Measurements from ENCODE around the gene KCNIP1.

The KCNIP1 gene

DNA sequence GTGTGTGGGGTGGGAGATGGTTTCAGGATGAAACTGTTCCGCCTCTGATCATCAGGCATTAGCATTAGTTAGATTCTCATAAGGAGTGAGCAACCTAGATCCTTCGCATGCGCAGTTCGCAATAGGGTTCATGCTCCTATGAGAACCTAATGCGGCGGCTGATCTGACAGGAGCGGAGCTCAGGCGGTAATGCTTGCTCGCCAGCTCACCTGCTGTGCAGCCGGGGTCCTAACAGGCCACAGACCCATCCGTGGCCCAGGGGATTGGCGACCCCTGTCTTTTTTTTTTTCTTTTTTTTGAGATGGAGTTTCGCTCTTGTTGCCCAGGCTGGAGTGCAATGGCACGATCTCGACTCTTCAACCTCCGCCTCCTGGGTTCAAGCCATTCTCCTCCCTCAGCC lies 119.1 kb downstream of the KCNIP1 start:
- TF ChIP-seq, protein P1, sequence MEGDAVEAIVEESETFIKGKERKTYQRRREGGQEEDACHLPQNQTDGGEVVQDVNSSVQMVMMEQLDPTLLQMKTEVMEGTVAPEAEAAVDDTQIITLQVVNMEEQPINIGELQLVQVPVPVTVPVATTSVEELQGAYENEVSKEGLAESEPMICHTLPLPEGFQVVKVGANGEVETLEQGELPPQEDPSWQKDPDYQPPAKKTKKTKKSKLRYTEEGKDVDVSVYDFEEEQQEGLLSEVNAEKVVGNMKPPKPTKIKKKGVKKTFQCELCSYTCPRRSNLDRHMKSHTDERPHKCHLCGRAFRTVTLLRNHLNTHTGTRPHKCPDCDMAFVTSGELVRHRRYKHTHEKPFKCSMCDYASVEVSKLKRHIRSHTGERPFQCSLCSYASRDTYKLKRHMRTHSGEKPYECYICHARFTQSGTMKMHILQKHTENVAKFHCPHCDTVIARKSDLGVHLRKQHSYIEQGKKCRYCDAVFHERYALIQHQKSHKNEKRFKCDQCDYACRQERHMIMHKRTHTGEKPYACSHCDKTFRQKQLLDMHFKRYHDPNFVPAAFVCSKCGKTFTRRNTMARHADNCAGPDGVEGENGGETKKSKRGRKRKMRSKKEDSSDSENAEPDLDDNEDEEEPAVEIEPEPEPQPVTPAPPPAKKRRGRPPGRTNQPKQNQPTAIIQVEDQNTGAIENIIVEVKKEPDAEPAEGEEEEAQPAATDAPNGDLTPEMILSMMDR (IDR thresholded peaks at IDR 0.05; ENCODE audit: control extremely low read depth, extremely low read depth, low read depth, missing control alignments), result no peak
- ChIA-PET CTCF (interaction anchor here (1.0 to 3.8 kb wide), 3 partner anchors 11 to 188 kb away, joined by 4 to 16 read pairs (median 14); no protein-coding TSS in a partner anchor), POLR2A (no interaction called here)

DNA sequence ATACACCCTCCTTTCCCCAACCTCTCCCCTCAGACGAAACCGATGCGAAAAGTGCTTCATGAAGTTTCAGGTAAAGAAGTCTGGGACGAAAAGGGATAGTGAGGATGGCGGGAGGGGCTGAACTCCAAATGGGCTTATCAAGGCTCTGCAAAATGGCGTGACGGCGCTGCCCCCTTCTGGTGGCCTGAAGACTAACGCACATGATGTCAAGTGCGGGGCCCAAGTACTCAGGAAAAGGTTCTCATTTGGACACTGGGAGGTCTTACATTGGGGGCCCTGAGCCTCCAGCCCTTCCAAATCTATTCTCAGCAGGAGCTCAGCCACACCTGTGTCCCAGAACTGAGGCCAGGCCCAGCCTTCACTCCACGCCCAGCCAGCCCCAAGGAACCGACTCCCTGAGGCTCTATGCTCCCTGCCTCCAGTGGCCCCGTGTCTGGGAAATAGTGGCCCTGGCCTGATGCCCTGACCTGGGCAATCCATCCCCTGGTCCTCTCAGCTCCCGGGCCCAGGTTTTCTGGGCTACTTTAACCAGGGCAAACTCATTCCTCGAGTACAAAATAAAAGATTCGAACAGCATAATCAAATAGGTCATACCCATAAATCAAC lies 119.9 kb downstream of the KCNIP1 start:
- POLR2A ChIA-PET, result no interaction called here
- CTCF ChIA-PET, result interaction anchor here (1.2 to 4.7 kb wide), 5 partner anchors 10 to 198 kb away, joined by 3 to 27 read pairs (median 7); no protein-coding TSS in a partner anchor
- peak; percentile 50 for DNase-seq (ENCODE audit: extremely low spot score)
- TF ChIP-seq, protein P1 (IDR thresholded peaks at IDR 0.05; ENCODE audit: control extremely low read depth, extremely low read depth, low read depth, missing control alignments), result peak; percentile 38

More for the DNA sequence above, 119.1 kb downstream of the KCNIP1 start:
- no peak for DNase-seq (ENCODE audit: extremely low spot score)

DNA sequence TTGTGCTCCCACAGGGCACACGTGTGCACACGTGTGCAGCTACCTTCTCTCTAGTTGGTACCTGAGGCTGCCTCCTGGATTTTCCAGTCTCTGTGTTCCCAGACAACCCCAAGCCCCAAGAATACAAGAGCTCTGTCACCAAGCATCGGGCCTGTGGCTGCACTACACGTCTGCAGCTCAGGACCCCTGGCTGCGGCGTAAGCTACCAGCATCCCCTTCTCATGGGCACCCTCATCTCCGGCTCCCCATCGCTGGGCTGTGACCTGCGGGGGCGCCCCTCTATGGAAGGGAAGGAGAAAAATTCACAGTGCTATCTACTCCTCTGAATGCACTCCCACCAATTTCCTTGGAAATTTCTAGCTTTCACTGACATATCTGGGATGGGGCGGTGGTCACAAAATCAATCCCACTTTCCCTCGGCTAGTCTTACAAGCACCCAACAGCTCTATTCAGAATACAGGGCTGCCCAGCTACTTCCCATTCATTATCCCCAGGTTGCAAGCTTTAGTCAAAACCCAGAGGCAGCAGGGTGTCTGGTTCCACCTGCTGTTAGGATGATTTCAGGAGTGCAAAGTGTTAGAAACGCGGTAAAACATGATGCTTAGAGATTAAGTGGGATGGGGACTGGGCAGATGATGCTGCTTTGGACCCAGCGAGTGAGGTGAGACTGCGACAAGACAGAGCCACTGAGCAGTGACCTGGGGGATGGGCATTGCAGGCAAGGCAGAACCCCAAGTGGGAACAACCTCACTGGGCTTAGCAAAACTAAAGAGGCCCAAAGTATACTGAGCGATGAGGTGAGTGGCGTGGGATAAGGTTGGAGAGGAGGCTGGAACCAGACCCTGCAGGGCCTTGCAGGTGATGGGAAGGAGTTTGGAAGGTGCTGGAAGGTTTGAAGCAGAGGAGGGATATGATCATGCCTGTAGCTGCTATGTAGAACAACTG lies 121.7 kb downstream of the KCNIP1 start:
- CTCF ChIA-PET, result interaction anchor here (0.8 to 4.7 kb wide), 6 partner anchors 9 to 200 kb away, joined by 3 to 27 read pairs (median 10); no protein-coding TSS in a partner anchor
- POLR2A ChIA-PET, result no interaction called here
- DNase-seq (ENCODE audit: extremely low spot score), result no peak
- TF ChIP-seq, protein P1 (IDR thresholded peaks at IDR 0.05; ENCODE audit: control extremely low read depth, extremely low read depth, low read depth, missing control alignments), result no peak

DNA sequence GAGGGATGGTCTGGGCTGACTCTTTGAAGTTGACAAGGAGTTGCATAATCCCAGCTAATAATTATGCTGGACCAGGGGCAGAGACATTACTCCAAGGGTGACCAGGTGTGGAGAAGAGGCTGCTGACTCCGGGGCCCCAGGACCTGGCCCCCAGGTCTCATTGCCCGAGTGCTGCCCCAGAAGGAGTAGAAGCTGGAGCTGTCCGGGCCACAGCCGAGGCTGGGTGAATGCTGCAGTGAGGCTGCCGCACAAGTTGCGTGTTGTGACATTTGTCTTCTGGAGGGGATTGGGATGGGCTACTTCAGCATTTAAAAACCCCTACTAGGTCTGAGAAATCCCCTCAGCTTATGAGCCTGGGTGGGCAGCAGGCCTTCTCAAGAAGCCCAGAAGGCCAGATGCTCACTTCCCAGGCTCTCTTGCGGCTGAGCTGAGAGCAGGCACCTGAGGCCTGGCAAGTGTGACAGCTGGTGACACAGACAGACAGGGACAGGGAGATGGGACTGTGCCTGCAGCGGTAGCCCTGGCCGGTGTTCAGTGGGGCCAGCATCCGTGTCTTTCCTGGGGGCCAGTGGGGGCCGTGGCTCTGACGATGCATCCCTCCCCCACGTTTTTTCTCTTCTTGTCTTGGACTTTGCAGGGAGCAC lies 122.8 kb downstream of the KCNIP1 start:
- TF ChIP-seq, protein P1 (IDR thresholded peaks at IDR 0.05; ENCODE audit: control extremely low read depth, extremely low read depth, low read depth, missing control alignments), result no peak
- ChIA-PET POLR2A (no interaction called here), CTCF (interaction anchor here (0.8 to 4.7 kb wide), 3 partner anchors 12 to 200 kb away, joined by 3 to 27 read pairs (median 16); no protein-coding TSS in a partner anchor)
- no peak for DNase-seq (ENCODE audit: extremely low spot score)

DNA sequence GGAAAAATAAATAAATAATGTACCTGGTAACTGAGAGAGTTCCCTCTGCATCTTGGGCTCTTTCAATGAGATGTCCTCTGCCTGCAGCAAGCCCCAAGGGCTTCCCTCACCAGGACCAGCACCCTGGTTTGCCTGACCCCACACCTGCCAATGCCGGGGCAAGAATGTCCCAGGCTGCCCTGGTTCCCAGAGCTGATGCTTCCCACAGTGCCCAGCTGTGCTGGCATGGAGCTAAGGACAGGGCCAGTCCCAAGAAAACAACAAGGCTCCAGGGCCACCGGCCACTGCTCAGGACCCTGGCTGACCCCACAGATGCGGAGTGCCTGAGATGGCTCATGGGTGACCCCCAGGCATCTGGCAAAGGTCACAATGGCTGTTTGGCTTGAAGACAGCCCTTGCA lies 123.5 kb downstream of the KCNIP1 start:
- TF ChIP-seq, protein P1 (IDR thresholded peaks at IDR 0.05; ENCODE audit: control extremely low read depth, extremely low read depth, low read depth, missing control alignments), result no peak
- CTCF ChIA-PET, result interaction anchor here (0.8 to 4.7 kb wide), 2 partner anchors 192 to 201 kb away, joined by 3 to 27 read pairs; no protein-coding TSS in a partner anchor
- POLR2A ChIA-PET, result no interaction called here
- no peak for DNase-seq (ENCODE audit: extremely low spot score)

DNA sequence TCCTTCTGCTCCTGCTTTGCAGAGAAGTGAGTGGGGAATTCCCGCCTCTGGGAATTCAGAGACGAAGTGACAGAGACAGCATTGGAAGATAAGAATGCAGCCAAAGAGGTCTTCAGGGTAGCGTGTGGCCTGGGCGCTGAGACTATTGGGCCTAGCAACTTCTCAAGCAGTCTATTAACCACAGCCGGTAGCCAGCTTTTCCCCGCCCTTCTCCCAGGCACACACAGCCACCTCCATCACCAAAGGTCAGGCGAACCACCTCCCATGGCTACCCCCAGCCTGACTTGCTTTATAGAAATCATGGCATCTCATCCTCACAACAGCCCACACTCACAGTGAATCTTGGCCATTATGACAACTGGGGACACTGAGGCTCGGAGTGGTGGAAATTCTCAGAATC lies 124.2 kb downstream of the KCNIP1 start:
- ChIA-PET POLR2A (no interaction called here), CTCF (interaction anchor here (1.6 to 4.7 kb wide), 2 partner anchors 11 to 193 kb away, joined by 4 to 27 read pairs; no protein-coding TSS in a partner anchor)
- TF ChIP-seq, protein P1 (IDR thresholded peaks at IDR 0.05; ENCODE audit: control extremely low read depth, extremely low read depth, low read depth, missing control alignments), result no peak
- no peak for DNase-seq (ENCODE audit: extremely low spot score)

Data from GM10248 (cell line).